ENCODE results near the gene XXYLT1.
A peak's percentile ranks its signal among the peaks of the same experiment; 100 is the strongest.

The XXYLT1 gene

GRCh38 chr3:195266428-195266827 lies 4.5 kb downstream of the XXYLT1 start:
- no peak for DNase-seq (ENCODE audit: low read depth in 2 of 2)

- no peak for DNase-seq (ENCODE audit: low read depth in 2 of 2)
Measured at GRCh38 chr3:195265363-195265976, 5.5 kb downstream of the XXYLT1 start.

DNA sequence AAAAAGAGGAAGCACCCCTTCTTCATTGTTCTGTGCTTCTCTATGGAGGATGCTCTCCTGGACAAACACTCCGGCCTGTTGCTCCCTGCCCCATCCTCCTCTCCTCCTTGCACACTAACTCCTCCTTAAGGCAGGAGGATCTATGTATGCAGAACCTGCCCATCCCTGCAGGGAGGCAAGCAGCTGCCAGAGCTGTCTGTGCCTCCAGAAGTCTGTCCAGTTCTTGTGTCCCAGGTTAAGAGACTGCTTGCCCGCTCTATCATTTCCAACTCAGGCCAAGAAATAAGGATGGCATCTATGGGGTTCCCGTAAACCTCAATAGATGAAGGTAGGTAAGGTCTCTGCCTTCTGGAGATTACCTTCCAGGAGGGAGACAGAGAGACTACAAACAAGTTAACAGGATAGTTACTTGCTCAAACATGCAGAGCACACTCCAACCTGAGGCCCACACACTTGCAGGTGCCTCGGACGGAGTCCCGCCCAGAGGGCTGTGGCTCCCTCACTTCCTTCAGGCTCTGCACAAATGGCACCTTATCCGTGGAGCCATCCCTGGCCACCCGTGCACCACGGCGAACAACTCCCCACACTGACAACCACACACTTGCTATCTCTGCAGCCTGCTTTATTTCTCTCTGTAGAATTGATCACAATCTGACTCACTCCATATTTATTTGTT lies 6.9 kb downstream of the XXYLT1 start:
- DNase-seq (ENCODE audit: low read depth in 2 of 2) = no peak

- no peak for DNase-seq (ENCODE audit: low read depth in 2 of 2)
Measured at GRCh38 chr3:195263193-195263924, 7.6 kb downstream of the XXYLT1 start.

DNA sequence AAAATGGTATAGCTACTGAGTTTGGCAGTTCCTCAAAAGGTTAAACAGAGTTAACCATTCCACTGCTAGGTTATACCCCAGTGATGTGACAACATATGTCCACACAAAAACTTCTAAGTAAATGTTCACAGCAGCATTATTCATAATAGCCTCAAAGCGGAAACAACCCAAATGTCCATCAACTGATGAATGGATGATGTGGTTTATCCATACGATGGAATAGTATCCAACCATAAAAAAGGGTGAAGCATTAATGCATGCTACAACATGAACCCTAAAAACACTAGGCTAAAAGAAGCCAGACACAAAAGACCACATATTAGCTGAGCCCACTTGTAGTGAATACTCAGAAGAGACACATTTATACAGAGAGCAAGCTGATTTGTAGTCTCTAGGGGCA lies 9.0 kb downstream of the XXYLT1 start:
- DNase-seq (ENCODE audit: low read depth in 2 of 2) = no peak

- no peak for DNase-seq (ENCODE audit: low read depth in 2 of 2)
Measured at GRCh38 chr3:195260280-195260905, 10.6 kb downstream of the XXYLT1 start.

DNA sequence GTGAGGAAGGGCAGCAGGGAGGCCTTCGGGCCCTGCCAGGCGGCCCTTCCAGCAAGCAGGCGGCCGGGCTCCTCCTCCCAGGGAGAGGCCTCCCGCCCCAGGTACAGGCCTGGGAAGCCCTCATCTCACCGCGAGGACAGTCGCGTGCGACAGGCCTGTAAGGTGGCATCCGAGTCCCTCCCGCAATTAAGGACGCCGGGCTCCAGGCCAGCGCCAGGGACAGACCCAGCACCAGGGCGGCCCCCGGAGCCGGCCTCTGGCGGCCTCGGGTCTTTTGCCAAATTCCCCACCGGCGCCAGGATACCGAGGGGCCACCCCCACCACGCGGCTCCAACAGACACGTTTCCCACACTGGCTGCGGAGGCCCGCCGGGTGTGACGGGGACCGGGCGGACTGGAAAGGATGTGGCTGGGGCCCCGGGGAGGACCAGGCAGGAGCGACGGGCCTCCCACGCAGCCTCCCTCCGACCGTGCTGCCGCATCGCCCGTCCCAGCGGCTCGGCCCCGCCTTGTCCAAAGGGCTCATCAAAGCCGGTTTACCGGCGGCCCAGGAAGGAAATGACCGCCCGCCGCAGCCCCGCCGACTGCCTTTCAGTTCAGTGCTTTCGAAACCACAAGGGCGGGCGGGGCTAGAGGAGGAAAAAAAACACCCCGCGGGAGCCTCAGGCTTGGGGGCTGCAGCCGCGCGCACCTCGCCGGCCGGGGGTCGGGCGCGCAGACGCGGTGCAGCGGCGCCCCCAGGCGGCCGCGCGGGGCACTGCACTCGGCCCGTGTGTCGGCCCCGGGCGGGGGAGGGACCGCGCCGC lies 11.3 kb downstream of the XXYLT1 start:
- peak; percentile 64 to 82 for DNase-seq (ENCODE audit: low read depth in 2 of 2)

GRCh38 chr3:195259154-195259474 lies 11.8 kb downstream of the XXYLT1 start:
- no peak for DNase-seq (ENCODE audit: low read depth in 2 of 2)

GRCh38 chr3:195258449-195259153 lies 12.4 kb downstream of the XXYLT1 start:
- no peak for DNase-seq (ENCODE audit: low read depth in 2 of 2)

DNA sequence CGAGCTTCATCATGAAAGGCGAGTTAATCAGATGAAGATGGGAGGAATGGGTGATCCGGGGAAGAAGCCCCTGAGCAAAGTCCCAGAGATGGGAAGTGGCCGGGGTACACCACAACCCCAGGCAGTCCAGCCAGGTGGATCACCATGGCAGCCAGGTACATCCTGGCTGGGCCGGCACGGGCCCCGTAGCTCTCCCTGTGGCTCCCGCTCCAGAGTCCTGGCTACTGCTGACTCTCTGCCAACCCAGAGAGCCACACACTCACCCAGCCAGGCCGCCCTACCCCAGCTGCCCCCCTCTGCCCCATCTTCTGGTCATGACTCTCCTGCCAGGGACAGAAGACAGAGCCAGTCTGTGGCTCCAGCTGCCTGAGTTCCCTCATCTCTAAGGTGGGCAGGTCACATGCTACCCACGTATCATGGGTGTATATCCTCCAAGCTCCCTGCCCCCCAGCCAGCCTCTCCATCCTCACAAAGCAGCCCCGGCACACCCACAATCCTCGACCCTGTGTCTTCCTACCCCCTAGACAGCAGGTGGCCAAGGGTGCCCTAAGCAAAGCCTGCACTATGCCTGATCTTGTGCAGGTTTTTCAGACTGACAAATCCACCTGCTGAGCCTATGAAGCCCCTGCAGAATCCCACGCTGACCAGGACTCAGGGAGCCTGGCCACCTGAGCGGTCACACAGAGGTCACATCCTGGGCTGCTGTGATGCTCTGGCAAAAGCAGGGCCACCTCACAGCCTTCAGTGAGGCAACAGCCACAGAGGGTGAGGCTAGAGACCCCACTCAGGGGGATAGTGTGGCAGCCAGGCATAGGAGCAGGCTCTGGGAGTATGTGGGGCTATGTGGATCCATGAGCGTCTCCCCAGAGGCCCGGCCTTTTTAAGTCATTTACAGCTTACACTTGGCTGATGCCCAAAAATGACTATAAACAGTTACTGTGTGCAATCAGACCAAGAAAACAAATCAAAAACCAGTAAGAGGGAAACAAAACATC lies 13.2 kb downstream of the XXYLT1 start:
- DNase-seq (ENCODE audit: low read depth in 2 of 2) = no peak

DNA sequence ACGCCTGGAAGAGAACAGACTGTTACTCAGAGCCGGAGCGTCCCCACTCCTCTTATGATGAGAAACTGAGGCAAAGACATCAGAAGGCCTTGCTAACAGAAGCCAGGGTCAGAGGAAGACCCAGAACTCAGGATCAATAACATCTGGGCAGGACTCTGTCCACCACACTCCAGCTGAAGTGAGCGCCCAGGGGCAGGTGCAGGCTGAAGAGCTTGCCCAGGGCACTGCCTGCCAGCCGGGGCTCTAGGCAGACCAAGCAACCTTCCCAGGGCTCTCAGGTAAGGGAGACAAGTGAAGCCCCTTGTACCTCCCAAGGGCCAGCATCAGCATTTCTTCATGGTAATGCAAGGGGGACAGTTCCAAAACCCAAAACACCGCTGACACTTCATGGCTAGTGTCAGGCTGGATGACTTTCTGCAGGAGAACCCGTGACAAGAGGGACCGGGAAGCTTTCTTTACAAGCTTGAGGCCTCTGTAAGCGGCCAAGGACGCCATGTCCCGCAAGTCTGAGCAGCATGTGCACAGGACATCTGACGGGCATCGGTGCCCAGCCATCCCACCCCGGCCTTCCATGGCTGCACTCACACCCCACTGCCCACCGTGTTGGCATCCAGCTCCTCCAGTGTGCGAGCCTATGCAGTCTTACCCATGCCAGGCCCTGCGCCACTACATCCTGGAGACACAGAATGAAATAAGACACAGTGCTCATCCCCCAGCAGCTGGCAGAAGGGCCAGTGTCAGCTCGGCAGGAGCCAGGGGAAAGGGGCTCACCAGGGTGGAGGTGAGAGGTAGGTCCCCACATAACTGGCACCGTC lies 14.1 kb downstream of the XXYLT1 start:
- DNase-seq (ENCODE audit: low read depth in 2 of 2) = no peak

GRCh38 chr3:195255571-195256501 lies 15.1 kb downstream of the XXYLT1 start:
- no peak for DNase-seq (ENCODE audit: low read depth in 2 of 2)

DNA sequence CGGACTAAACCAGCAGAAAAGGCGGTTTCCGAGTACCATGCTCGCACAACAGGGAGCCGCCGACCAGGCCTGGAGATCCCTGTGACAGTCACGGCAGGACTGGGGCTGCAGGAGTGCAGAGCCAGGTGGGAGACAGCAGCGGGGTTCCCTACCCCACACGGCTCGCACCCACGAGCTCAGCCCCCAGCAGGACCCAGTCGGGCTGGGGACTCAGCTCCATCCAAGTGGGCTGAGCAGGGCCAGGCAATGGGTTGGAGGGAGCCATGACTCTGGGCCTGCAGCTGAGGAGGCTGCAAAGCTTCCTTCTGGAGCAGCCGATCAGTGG lies 15.8 kb downstream of the XXYLT1 start:
- no peak for DNase-seq (ENCODE audit: low read depth in 2 of 2)

DNA sequence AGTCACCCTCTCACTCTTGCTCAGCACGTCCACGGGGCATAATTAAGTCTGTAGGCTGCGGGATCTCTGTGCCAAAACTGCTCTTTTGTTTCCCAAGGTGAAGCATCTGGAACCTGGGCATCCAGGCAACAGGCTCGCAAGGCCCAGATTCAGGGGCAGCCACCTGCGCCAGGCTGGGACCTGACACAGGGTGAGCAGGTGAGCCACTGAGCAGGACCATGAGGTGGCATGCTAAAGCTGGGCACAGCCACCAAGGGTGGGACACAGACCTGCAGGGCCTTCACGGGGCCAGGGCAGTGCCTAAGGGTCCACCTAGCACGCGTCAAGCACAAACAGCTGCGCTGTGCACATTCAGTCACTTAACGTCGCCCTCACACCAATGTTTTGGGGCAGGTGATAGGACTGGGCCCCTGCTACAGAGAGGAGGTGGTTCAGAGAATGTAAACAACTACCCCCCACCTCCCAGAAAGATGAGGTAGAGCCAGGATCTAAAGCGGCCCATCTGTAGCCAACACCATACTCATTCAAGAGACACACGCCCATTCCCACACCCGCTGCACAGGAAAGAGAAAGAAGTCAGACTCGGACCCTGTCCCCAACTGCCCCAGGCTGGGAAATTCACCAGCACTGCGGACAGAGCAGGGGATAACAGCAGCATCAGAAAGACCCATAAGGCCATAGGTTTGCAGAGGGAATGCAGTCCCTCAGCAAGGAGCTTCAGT lies 16.3 kb downstream of the XXYLT1 start:
- DNase-seq (ENCODE audit: low read depth in 2 of 2) = no peak

DNA sequence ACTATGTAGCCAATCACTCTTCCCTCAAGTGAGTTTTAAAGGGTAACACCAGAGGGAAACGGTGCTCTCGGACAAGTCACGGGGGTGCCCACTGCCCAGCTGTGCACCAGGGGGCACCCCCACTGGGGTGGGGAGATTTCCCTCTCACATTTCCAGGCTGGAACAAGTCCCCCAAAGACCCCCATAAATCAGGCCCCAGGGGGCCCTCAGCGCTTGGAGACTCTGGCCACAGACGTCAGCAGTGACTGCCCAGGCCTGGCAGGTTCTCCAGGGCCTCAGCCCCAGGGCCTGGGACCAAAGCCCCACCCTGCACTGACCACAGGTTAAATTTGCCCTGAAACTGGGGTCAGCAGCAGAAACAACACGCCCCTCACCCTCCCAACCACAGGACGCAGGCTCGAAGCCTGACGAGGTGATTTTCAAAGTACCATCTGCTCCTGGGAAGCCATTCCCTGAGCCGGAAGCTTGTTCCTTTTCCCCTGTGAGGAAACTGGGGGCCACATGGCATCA lies 17.0 kb downstream of the XXYLT1 start:
- DNase-seq (ENCODE audit: low read depth in 2 of 2) = no peak

DNA sequence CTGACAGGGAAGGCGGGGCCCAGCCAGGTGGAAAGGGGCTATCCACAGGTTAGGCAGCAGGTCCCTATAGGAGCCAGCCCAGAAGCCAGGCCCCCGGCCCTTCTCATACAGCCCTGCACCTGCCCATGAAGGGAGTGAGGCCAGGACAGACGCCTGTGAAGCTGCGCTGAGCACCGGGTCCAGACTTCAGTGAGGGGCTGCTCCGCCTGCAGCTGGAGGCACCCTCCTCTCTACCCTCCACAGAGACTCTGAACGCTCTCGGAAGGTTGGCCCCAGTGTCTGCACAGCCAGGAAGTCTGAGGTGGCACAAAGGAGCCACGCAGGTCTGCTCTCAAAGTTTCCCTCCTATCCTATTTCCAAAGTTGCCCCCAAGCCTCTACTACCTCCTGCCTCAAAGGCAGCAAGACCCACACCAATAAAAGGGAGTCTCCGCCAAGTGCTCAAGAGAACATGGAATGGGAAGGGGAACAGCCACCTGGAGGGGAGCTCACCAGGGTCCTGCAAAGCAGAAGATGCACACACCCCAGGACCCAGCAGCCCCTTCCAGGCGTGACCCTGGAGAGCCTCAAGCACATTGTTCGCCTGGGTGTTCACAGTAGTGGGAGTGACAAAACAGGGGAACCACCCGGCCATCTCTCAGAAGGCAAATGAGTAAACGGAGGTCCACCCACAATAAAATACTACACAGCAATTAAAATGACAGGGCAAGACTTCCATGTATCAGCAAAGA lies 19.5 kb downstream of the XXYLT1 start:
- no peak for DNase-seq (ENCODE audit: low read depth in 2 of 2)

Data from stimulated activated CD4-positive, alpha-beta T cell treated with anti-CD3 and anti-CD28 coated beads, Interleukin-12 subunit alpha, Interleukin-12 subunit beta, amount 100 ng/mL, for 24 hours (primary cell).